CD8-positive, alpha-beta memory T cell (primary cell): ENCODE measurements around the gene AP1S3. TPM values are rescaled to one million over a fixed set of nuclear protein-coding genes. Genes with fewer than 3 reads are reported as not detected.

Experiments
- CTCF ChIA-PET: fragments of 350-600 bp; sonication (Branson Sonifier 250); formaldehyde crosslinking; loops from one replicate; lab custom pipeline; 2021; ENCODE audit warnings: antibody characterized with exemption; lab: Charles Lee
- POLR2A ChIA-PET: fragments of 350-600 bp; sonication (Branson Sonifier 250); formaldehyde crosslinking; loops from one replicate; lab custom pipeline; 2021; ENCODE audit warnings: antibody characterized with exemption; lab: Charles Lee
- DNase-seq, 5 donors: peaks; one replicate each; pipeline versions ENCODE4 v3.0.0 to v3.0.0-alpha.2; 2020 to 2022; ENCODE audit warnings: mixed read lengths in 1 of 5
- H3K27ac ChIP-seq: one replicate; pipeline ENCODE4 v1.7.0; 2013; ENCODE audit warnings: low read depth, mild to moderate bottlenecking, low read length, moderate library complexity
- H3K27me3 ChIP-seq: 2 replicates; pipeline ENCODE4 v1.7.0; 2013; ENCODE audit warnings: low read length, mild to moderate bottlenecking; ENCODE audit not compliant: insufficient read depth, poor library complexity, severe bottlenecking
- H3K36me3 ChIP-seq: 2 replicates; pipeline ENCODE4 v1.7.0; 2013; ENCODE audit warnings: mild to moderate bottlenecking, low read length, moderate library complexity; ENCODE audit not compliant: insufficient read depth
- H3K4me1 ChIP-seq: 2 replicates; pipeline ENCODE4 v1.7.0; 2013; ENCODE audit warnings: mild to moderate bottlenecking, low read length, moderate library complexity; ENCODE audit not compliant: insufficient read depth
- H3K4me3 ChIP-seq: 2 replicates; pipeline ENCODE4 v1.7.0; 2013; ENCODE audit warnings: mild to moderate bottlenecking, low read length
- H3K9me3 ChIP-seq: 2 replicates; pipeline ENCODE4 v1.7.0; 2013; ENCODE audit warnings: mild to moderate bottlenecking, low read length
- H3K27ac Mint-ChIP-seq, 8 donors: one replicate each; pipeline ENCODE4 v1.8.0; 2020 to 2021; ENCODE audit warnings: mixed read lengths in 8 of 8, mild to moderate bottlenecking in 6 of 8, inconsistent platforms in 3 of 8, moderate library complexity in 3 of 8
- H3K27me3 Mint-ChIP-seq, 2 donors: one replicate each; pipeline ENCODE4 v1.8.0; 2020 to 2021; ENCODE audit warnings: mixed read lengths in 2 of 2, mild to moderate bottlenecking in 1 of 2, moderate library complexity in 1 of 2
- H3K36me3 Mint-ChIP-seq, 3 donors: one replicate each; pipeline ENCODE4 v1.8.0; 2020 to 2021; ENCODE audit warnings: mixed read lengths in 3 of 3, inconsistent platforms in 1 of 3, mild to moderate bottlenecking in 1 of 3
- H3K4me1 Mint-ChIP-seq, 3 donors: one replicate each; pipeline ENCODE4 v1.8.0; 2020 to 2021; ENCODE audit warnings: mixed read lengths in 3 of 3, inconsistent platforms in 1 of 3, mild to moderate bottlenecking in 1 of 3
- H3K4me3 Mint-ChIP-seq, 7 donors: one replicate each; pipeline ENCODE4 v1.8.0; 2020 to 2021; ENCODE audit warnings: mixed read lengths in 7 of 7, mild to moderate bottlenecking in 6 of 7, moderate library complexity in 4 of 7, inconsistent platforms in 2 of 7
- H3K9me3 Mint-ChIP-seq, 5 donors: one replicate each; pipeline ENCODE4 v1.8.0; 2020 to 2022; ENCODE audit warnings: mixed read lengths in 5 of 5, mild to moderate bottlenecking in 3 of 5, moderate library complexity in 2 of 5, inconsistent platforms in 1 of 5
- polyA plus RNA-seq: library from polyadenylated mRNA; unstranded; fragments of 300-500 nt; fragmentation: Illumina TruSeq; gene quantifications from one replicate; pipeline ENCODE4 v1.2.3, GENCODE V29; 2021
- total RNA-seq, 2 experiments: library from RNA; stranded (reverse); gene quantifications; one replicate each; pipeline ENCODE4 v1.2.3, GENCODE V29; 2021

The AP1S3 gene
- total and polyA plus RNA-seq, 3 experiments from 2014 or later = 3.9 to 16.9 (median 15.4) TPM

- no peak overlapping the region for H3K27ac Mint-ChIP-seq
- peaks cover 0 to 1% of the 10 kb centered on the region in 2 donors for H3K27me3 Mint-ChIP-seq
- no peaks in the 10 kb centered on the region for H3K9me3 Mint-ChIP-seq
- H3K27ac ChIP-seq = no peak overlapping the region
- no peak overlapping the region for H3K4me3 Mint-ChIP-seq
- H3K4me1 ChIP-seq = no peaks in the 10 kb centered on the region
- H3K36me3 Mint-ChIP-seq = no peaks in the 10 kb centered on the region
- no peaks in the 10 kb centered on the region for H3K9me3 ChIP-seq
- peaks cover 0 to 5% (median 0%) of the 10 kb centered on the region in 3 donors for H3K4me1 Mint-ChIP-seq
- no peaks in the 10 kb centered on the region for H3K36me3 ChIP-seq
- ChIA-PET POLR2A (no interaction called here), CTCF (interaction anchor here (0.9 kb wide), 1 partner anchor 67 kb away, joined by 3 read pairs; no protein-coding TSS in a partner anchor)
- no peak overlapping the region for H3K4me3 ChIP-seq
- H3K27me3 ChIP-seq = no peaks in the 10 kb centered on the region
- no peak for DNase-seq
These were observed 9.1 kb downstream of the AP1S3 start for GRCh38 chr2:223828314-223828713.

GRCh38 chr2:223826995-223827394 lies 10.4 kb downstream of the AP1S3 start:
- Mint-ChIP-seq H3K36me3 (no peaks in the 10 kb centered on the region), H3K27ac (no peak overlapping the region), H3K27me3 (no peaks in the 10 kb centered on the region), H3K4me1 (peaks cover 0 to 5% (median 0%) of the 10 kb centered on the region in 3 donors), H3K9me3 (no peaks in the 10 kb centered on the region), H3K4me3 (no peak overlapping the region)
- Histone ChIP-seq H3K27ac (no peak overlapping the region), H3K36me3 (no peaks in the 10 kb centered on the region), H3K4me3 (no peak overlapping the region), H3K27me3 (no peaks in the 10 kb centered on the region), H3K4me1 (no peaks in the 10 kb centered on the region), H3K9me3 (no peaks in the 10 kb centered on the region)
- ChIA-PET CTCF (no interaction called here), POLR2A (no interaction called here)
- DNase-seq = no peak

GRCh38 chr2:223824301-223824700 lies 13.1 kb downstream of the AP1S3 start:
- H3K4me3 Mint-ChIP-seq = no peak overlapping the region

GRCh38 chr2:223822818-223823217 lies 14.6 kb downstream of the AP1S3 start:
- no peaks in the 10 kb centered on the region for H3K36me3 ChIP-seq
- H3K4me1 ChIP-seq = no peaks in the 10 kb centered on the region
- no peak overlapping the region for H3K27ac ChIP-seq
- no peaks in the 10 kb centered on the region for H3K27me3 ChIP-seq
- Mint-ChIP-seq H3K4me1 (peaks cover 0 to 5% (median 0%) of the 10 kb centered on the region in 3 donors), H3K27me3 (no peaks in the 10 kb centered on the region), H3K4me3 (no peak overlapping the region), H3K9me3 (no peaks in the 10 kb centered on the region), H3K27ac (peak overlapping the region in 1 of 8 donors; percentile 62), H3K36me3 (no peaks in the 10 kb centered on the region)
- no peak overlapping the region for H3K4me3 ChIP-seq
- POLR2A ChIA-PET = no interaction called here
- CTCF ChIA-PET = interaction anchor here (1.8 kb wide), 1 partner anchor 12 kb away, joined by 4 read pairs; no protein-coding TSS in a partner anchor
- no peak for DNase-seq
- H3K9me3 ChIP-seq = no peaks in the 10 kb centered on the region

More at GRCh38 chr2:223824301-223824700, 13.1 kb downstream of the AP1S3 start:
- no peak for DNase-seq
- H3K4me1 Mint-ChIP-seq = peaks cover 0 to 5% (median 0%) of the 10 kb centered on the region in 3 donors
- Histone ChIP-seq H3K27me3 (no peaks in the 10 kb centered on the region), H3K4me1 (no peaks in the 10 kb centered on the region), H3K9me3 (no peaks in the 10 kb centered on the region), H3K4me3 (no peak overlapping the region), H3K36me3 (no peaks in the 10 kb centered on the region), H3K27ac (no peak overlapping the region)
- POLR2A ChIA-PET = no interaction called here
- H3K27me3 Mint-ChIP-seq = no peaks in the 10 kb centered on the region
- H3K9me3 Mint-ChIP-seq = no peaks in the 10 kb centered on the region
- H3K36me3 Mint-ChIP-seq = no peaks in the 10 kb centered on the region
- H3K27ac Mint-ChIP-seq = no peak overlapping the region
- CTCF ChIA-PET = interaction anchor here (1.1 to 1.8 kb wide), 2 partner anchors 11 to 63 kb away, joined by 4 read pairs; no protein-coding TSS in a partner anchor

DNA sequence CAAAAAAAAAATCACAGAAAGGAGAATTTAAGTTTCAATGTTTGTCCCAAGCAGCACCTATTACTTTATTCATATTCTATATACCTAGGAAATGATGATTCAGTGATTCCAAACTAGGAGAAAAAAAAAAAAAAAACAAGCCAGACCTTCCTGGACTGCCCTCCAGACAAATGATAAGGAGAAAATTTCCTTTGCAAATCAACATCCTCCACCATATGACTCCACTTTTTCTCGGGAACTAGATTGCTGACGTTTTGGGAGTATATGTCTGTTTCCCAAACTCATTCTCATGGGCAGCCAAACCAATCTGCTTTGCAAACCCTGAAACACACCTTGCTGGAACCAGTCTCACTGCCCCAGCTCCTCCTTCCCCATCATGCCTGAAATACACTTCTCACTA lies 16.8 kb downstream of the AP1S3 start:
- ChIA-PET CTCF (no interaction called here), POLR2A (no interaction called here)
- no peaks in the 10 kb centered on the region for H3K36me3 Mint-ChIP-seq
- no peaks in the 10 kb centered on the region for H3K27me3 ChIP-seq
- no peak overlapping the region for H3K4me3 Mint-ChIP-seq
- H3K27ac ChIP-seq = no peak overlapping the region
- no peaks in the 10 kb centered on the region for H3K9me3 Mint-ChIP-seq
- H3K4me1 Mint-ChIP-seq = no peaks in the 10 kb centered on the region
- H3K9me3 ChIP-seq = no peaks in the 10 kb centered on the region
- H3K4me1 ChIP-seq = no peaks in the 10 kb centered on the region
- peak overlapping the region in 1 of 8 donors; percentile 3 for H3K27ac Mint-ChIP-seq
- no peaks in the 10 kb centered on the region for H3K27me3 Mint-ChIP-seq
- no peaks in the 10 kb centered on the region for H3K36me3 ChIP-seq
- no peak for DNase-seq
- H3K4me3 ChIP-seq = no peak overlapping the region

DNA sequence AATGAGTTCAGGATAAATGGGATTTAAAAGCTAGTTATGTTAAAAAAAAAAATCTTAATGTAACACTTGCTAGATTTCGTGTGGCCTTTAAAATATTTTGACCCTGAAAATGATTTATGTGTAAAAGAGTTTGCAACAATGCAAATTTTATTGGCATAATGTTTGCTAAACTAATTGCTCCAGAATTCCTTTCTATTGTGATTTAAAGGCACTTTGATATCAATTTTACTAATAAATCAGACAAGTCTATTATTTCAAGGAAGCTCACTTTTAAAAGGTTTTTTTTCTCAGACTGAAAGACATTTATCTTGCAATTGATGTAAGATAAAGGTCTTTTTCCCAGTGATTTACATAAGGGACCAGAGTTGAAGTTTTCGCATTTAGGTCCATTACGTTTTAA lies 17.5 kb downstream of the AP1S3 start:
- H3K4me3 Mint-ChIP-seq = no peak overlapping the region
- CTCF ChIA-PET = no interaction called here
- Histone ChIP-seq H3K9me3 (no peaks in the 10 kb centered on the region), H3K4me1 (no peaks in the 10 kb centered on the region), H3K27me3 (no peaks in the 10 kb centered on the region), H3K4me3 (no peak overlapping the region), H3K27ac (no peak overlapping the region), H3K36me3 (no peaks in the 10 kb centered on the region)
- H3K36me3 Mint-ChIP-seq = no peaks in the 10 kb centered on the region
- H3K27me3 Mint-ChIP-seq = peaks cover 0 to 2% of the 10 kb centered on the region in 2 donors
- POLR2A ChIA-PET = no interaction called here
- H3K4me1 Mint-ChIP-seq = no peaks in the 10 kb centered on the region
- no peak overlapping the region for H3K27ac Mint-ChIP-seq
- no peaks in the 10 kb centered on the region for H3K9me3 Mint-ChIP-seq
- no peak for DNase-seq

DNA sequence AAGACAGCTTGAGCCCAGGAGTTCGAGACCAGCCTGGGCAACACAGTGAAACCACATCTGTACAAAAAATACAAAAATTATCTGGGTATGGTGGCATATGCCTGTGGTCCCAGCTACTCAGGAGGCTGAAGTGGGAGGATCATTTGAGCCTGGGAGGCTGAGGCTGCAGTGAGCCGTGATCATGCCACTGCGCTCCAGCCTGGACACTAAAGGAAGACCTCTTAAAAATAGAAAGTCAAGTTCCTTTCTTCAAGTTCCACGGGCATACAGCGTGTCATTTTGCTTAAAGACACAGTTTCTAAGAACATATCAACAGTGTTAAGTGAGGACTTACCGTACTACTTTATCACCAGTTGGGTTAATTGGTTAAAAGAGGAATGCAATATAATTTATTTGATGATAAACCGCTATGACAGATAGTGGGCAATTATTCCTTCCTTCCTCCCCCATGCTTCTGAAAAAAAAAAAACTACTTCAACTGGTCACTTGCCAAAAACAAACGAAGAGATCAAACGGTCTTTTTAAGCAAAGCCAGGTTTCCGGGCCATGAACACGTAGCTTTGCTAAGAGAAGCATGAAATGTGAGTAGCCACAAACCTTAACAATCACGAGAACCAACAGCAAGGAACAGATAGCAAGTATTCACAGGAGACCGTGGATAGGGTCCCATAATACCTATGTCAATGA lies 21.4 kb downstream of the AP1S3 start:
- H3K27ac Mint-ChIP-seq = peak overlapping the region in 1 of 8 donors; percentile 0
- Histone ChIP-seq H3K27ac (no peak overlapping the region), H3K9me3 (no peaks in the 10 kb centered on the region), H3K36me3 (no peaks in the 10 kb centered on the region), H3K4me3 (no peak overlapping the region), H3K27me3 (no peaks in the 10 kb centered on the region), H3K4me1 (no peaks in the 10 kb centered on the region)
- H3K36me3 Mint-ChIP-seq = no peaks in the 10 kb centered on the region
- no peaks in the 10 kb centered on the region for H3K4me1 Mint-ChIP-seq
- H3K27me3 Mint-ChIP-seq = peaks cover 0 to 2% of the 10 kb centered on the region in 2 donors
- CTCF ChIA-PET = no interaction called here
- POLR2A ChIA-PET = no interaction called here
- no peaks in the 10 kb centered on the region for H3K9me3 Mint-ChIP-seq
- H3K4me3 Mint-ChIP-seq = no peak overlapping the region
- DNase-seq = no peak

- H3K9me3 ChIP-seq = no peaks in the 10 kb centered on the region
- ChIA-PET POLR2A (no interaction called here), CTCF (no interaction called here)
- no peaks in the 10 kb centered on the region for H3K36me3 Mint-ChIP-seq
- no peaks in the 10 kb centered on the region for H3K9me3 Mint-ChIP-seq
- no peak overlapping the region for H3K4me3 Mint-ChIP-seq
- no peaks in the 10 kb centered on the region for H3K4me1 Mint-ChIP-seq
- no peak overlapping the region for H3K4me3 ChIP-seq
- H3K27ac ChIP-seq = no peak overlapping the region
- no peaks in the 10 kb centered on the region for H3K27me3 ChIP-seq
- H3K27me3 Mint-ChIP-seq = peaks cover 0 to 2% of the 10 kb centered on the region in 2 donors
- no peak for DNase-seq
- no peaks in the 10 kb centered on the region for H3K4me1 ChIP-seq
- H3K27ac Mint-ChIP-seq = no peak overlapping the region
- no peaks in the 10 kb centered on the region for H3K36me3 ChIP-seq
These were observed 22.0 kb downstream of the AP1S3 start for GRCh38 chr2:223815186-223815883.
